ENCODE measurements around the gene RARG. TPM values are rescaled to one million over a fixed set of nuclear protein-coding genes. Genes with fewer than 3 reads are reported as not detected.
A peak's percentile ranks its signal among the peaks of the same experiment; 100 is the strongest.

RARG gene
- total RNA-seq, 1 experiment from 2014 or later: 77.2 TPM

- ChIA-PET CTCF (interaction anchor here (0.7 to 5.4 kb wide), 13 partner anchors 8 to 136 kb away, joined by 3 to 41 read pairs (median 5); partner anchors contain the start of genes IGFBP6 and ZNF740), POLR2A (no interaction called here)
- Mint-ChIP-seq H3K4me1 (peaks cover 16% of the 10 kb centered on the region), H3K4me3 (no peak overlapping the region), H3K27me3 (ENCODE audit: low read depth) (peaks cover 35% of the 10 kb centered on the region), H3K9me3 (no peaks in the 10 kb centered on the region), H3K27ac (no peak overlapping the region), H3K36me3 (peaks cover 34% of the 10 kb centered on the region)
- DNase-seq (ENCODE audit: low spot score): peak; percentile 78
- peak; percentile 97 for ATAC-seq
- TF ChIP-seq, protein P1, sequence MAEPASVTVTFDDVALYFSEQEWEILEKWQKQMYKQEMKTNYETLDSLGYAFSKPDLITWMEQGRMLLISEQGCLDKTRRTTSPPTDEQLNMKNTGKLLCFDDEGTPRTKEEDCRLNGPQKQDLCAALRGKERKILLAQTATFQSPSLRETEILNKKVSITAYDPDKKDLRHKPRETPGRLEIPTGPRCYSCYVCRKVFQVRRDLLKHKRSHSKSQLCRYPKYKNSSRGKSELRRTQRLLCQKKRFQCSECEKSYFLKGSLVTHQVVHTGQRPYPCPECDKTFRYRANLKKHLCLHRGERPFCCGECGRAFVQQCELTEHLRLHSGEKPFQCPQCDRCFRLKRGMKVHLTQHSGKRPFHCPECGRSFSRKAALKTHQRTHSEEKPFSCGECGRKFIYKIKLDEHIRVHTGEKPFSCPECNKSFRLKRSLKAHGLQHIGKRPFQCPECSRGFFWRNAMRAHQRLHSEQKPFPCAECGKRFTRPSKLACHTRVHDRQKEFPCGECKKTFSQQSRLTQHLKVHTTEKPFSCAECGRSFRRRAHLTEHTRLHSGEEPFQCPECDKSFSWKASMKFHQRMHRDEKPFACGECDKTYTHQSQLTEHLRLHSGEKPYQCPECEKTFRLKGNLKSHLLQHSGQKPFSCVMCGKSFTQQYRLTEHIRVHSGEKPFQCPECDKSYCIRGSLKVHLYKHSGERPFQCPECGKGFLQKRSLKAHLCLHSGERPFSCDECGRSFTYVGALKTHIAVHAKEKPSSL (CRISPR knock-in tag; conservative IDR thresholded peaks at IDR 0.05): no peak
- TF ChIP-seq MXD4 (CRISPR knock-in tag; IDR thresholded peaks at IDR 0.05; ENCODE audit: borderline replicate concordance): no peak
- TF ChIP-seq, protein P2, sequence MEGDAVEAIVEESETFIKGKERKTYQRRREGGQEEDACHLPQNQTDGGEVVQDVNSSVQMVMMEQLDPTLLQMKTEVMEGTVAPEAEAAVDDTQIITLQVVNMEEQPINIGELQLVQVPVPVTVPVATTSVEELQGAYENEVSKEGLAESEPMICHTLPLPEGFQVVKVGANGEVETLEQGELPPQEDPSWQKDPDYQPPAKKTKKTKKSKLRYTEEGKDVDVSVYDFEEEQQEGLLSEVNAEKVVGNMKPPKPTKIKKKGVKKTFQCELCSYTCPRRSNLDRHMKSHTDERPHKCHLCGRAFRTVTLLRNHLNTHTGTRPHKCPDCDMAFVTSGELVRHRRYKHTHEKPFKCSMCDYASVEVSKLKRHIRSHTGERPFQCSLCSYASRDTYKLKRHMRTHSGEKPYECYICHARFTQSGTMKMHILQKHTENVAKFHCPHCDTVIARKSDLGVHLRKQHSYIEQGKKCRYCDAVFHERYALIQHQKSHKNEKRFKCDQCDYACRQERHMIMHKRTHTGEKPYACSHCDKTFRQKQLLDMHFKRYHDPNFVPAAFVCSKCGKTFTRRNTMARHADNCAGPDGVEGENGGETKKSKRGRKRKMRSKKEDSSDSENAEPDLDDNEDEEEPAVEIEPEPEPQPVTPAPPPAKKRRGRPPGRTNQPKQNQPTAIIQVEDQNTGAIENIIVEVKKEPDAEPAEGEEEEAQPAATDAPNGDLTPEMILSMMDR (IDR thresholded peaks at IDR 0.05): peak; percentile 53; the same call in 1 of the 2 replicates
Measured at GRCh38 chr12:53190108-53190729, 41.8 kb downstream of the RARG start.

DNA sequence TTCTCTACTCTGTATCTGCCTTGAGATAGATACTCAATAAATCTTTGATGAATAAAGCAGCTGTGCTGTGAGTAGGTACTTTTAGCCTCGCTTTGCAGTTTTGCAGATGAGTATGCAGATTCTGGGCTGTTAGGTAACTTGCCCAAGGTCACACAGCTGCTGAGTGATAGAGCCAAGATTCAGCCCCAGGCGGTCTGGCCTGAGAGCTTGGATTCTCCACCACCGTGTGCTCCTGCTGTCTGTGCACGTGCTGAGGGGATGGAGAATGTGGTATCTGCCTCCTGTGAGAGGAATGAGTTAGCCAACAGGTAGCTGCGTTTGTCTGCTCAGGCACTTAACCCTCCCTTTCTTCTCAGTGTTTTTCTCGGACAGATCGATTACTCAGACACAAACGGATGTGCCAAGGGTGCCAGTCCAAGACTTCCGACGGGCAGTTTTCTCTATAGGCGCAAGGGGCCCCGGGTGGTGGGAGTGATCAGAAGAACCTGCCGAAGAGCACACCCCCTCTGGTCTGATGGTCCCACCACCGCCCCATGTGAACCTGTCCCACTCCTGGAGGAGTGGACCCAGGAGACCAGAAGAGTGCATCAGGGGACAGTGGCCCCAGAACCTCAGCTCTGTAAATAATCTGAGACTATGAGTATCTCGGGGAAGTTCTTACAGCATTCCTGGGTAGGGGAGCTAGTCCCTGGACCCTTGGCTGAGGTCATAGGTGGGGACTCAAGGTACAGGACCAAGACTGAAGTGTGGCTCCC is 44.7 kb downstream of the RARG start:
- Mint-ChIP-seq H3K4me1 (peaks cover 18% of the 10 kb centered on the region), H3K27ac (no peak overlapping the region), H3K9me3 (no peaks in the 10 kb centered on the region), H3K27me3 (ENCODE audit: low read depth) (peaks cover 6% of the 10 kb centered on the region), H3K36me3 (peaks cover 49% of the 10 kb centered on the region), H3K4me3 (no peak overlapping the region)
- ATAC-seq (no peak), DNase-seq (ENCODE audit: low spot score) (no peak)
- TF ChIP-seq, protein P3, sequence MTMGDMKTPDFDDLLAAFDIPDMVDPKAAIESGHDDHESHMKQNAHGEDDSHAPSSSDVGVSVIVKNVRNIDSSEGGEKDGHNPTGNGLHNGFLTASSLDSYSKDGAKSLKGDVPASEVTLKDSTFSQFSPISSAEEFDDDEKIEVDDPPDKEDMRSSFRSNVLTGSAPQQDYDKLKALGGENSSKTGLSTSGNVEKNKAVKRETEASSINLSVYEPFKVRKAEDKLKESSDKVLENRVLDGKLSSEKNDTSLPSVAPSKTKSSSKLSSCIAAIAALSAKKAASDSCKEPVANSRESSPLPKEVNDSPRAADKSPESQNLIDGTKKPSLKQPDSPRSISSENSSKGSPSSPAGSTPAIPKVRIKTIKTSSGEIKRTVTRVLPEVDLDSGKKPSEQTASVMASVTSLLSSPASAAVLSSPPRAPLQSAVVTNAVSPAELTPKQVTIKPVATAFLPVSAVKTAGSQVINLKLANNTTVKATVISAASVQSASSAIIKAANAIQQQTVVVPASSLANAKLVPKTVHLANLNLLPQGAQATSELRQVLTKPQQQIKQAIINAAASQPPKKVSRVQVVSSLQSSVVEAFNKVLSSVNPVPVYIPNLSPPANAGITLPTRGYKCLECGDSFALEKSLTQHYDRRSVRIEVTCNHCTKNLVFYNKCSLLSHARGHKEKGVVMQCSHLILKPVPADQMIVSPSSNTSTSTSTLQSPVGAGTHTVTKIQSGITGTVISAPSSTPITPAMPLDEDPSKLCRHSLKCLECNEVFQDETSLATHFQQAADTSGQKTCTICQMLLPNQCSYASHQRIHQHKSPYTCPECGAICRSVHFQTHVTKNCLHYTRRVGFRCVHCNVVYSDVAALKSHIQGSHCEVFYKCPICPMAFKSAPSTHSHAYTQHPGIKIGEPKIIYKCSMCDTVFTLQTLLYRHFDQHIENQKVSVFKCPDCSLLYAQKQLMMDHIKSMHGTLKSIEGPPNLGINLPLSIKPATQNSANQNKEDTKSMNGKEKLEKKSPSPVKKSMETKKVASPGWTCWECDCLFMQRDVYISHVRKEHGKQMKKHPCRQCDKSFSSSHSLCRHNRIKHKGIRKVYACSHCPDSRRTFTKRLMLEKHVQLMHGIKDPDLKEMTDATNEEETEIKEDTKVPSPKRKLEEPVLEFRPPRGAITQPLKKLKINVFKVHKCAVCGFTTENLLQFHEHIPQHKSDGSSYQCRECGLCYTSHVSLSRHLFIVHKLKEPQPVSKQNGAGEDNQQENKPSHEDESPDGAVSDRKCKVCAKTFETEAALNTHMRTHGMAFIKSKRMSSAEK (CRISPR knock-in tag; IDR thresholded peaks at IDR 0.05; ENCODE audit: borderline replicate concordance): no peak
- TF ChIP-seq NFE2L1 (CRISPR knock-in tag; IDR thresholded peaks at IDR 0.05) (no peak), ELF4 (CRISPR knock-in tag; IDR thresholded peaks at IDR 0.05; ENCODE audit: low read depth) (no peak), NFYB (CRISPR knock-in tag; conservative IDR thresholded peaks at IDR 0.05; ENCODE audit: low read depth) (no peak), ATF2 (CRISPR knock-in tag; IDR thresholded peaks at IDR 0.05; ENCODE audit: borderline replicate concordance, low read depth) (no peak)
- TF ChIP-seq, protein P4, sequence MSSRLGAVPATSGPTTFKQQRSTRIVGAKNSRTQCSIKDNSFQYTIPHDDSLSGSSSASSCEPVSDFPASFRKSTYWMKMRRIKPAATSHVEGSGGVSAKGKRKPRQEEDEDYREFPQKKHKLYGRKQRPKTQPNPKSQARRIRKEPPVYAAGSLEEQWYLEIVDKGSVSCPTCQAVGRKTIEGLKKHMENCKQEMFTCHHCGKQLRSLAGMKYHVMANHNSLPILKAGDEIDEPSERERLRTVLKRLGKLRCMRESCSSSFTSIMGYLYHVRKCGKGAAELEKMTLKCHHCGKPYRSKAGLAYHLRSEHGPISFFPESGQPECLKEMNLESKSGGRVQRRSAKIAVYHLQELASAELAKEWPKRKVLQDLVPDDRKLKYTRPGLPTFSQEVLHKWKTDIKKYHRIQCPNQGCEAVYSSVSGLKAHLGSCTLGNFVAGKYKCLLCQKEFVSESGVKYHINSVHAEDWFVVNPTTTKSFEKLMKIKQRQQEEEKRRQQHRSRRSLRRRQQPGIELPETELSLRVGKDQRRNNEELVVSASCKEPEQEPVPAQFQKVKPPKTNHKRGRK (CRISPR knock-in tag; IDR thresholded peaks at IDR 0.05; ENCODE audit: borderline replicate concordance): no peak
- POLR2A ChIA-PET: interaction anchor here (1.4 kb wide), 1 partner anchor 10 kb away, joined by 3 read pairs; no protein-coding TSS in a partner anchor
- CTCF ChIA-PET: interaction anchor here (0.5 to 5.4 kb wide), 13 partner anchors 9 to 246 kb away, joined by 3 to 41 read pairs (median 4); partner anchors contain the start of gene AAAS
